NCI-H510A (cell line): ENCODE results near the gene NACC2.

Source experiments
- DNase-seq: peaks from one replicate; lab custom pipeline; 2025; lab: John Stamatoyannopoulos, UW

NACC2 gene, protein sequence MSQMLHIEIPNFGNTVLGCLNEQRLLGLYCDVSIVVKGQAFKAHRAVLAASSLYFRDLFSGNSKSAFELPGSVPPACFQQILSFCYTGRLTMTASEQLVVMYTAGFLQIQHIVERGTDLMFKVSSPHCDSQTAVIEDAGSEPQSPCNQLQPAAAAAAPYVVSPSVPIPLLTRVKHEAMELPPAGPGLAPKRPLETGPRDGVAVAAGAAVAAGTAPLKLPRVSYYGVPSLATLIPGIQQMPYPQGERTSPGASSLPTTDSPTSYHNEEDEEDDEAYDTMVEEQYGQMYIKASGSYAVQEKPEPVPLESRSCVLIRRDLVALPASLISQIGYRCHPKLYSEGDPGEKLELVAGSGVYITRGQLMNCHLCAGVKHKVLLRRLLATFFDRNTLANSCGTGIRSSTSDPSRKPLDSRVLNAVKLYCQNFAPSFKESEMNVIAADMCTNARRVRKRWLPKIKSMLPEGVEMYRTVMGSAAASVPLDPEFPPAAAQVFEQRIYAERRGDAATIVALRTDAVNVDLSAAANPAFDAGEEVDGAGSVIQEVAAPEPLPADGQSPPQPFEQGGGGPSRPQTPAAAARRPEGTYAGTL

DNA sequence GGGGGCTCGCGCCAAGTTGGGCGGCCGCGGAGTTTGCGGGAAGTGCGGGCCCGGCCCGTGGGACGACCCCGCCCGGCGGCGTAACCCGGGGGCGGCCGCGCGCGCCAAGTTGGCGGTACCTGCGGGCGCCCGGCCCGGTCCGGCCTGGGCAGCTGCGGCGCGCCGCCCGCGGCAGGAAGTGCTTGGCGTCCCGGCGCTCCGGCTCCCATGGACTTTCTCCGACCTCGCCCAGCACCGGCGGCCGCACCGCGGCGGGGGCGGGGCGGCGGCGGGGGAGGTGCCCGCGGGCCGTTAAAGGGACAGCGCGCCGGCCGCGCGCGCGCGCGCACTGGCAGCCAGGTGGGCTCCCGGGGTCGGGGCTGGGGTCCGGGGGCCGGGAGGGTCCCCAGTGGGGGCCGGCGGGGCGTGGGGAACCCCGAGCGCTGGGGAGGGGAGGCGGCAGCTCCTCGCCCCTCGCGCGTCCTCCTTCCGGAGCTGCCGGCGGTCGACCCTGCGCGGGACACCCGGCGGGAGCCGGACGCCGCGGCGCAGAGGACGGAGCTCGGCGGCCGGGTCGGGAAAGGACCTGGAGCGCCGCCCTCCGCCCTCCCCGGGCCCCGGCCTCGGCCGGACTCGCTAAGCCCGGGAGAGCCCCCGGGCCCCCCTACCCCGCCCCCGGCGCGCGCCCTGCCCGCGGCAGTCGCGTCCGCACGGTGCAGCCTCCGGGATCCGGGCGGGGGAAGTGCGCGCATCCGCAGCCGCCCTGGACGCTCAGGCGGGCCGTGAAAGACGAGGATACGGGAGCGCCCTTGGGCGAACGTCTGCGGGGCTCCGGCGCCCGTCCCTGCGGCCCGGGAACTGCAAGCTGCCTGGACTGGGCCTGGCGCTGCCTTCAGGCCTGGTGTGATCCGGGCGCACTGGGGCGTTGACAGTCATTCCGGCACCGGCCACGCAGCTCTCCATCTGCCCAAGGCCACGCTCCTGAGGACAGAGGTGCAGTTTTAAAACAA, at the start of gene NACC2:
Gene NACC2, minus strand, starts transcription at position 220 of the 989 bp plus-strand sequence. CDS start 44,768 bp downstream, outside the sequence.
- DNase-seq, result peak; percentile 46

DNA sequence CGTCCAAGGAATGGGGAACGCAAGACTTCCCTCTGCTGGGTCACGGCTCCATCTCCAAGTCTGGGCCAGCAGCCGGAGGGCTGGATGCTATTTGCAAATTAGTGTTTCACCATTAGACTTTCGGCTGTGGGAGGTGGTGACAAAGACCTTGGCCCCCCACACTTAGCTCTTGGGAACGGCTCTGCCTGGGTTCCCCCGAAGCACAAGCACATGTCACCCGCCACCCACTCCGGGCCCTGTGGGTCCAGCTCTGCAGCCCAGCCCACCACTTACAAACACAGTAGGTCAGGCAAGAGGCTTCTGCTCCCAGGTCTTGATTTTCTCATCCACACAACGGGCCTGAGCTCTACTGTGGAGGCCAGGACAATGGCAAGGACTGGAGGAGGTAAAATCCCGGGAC, 49.4 kb upstream of the NACC2 start:
- DNase-seq, result no peak

DNA sequence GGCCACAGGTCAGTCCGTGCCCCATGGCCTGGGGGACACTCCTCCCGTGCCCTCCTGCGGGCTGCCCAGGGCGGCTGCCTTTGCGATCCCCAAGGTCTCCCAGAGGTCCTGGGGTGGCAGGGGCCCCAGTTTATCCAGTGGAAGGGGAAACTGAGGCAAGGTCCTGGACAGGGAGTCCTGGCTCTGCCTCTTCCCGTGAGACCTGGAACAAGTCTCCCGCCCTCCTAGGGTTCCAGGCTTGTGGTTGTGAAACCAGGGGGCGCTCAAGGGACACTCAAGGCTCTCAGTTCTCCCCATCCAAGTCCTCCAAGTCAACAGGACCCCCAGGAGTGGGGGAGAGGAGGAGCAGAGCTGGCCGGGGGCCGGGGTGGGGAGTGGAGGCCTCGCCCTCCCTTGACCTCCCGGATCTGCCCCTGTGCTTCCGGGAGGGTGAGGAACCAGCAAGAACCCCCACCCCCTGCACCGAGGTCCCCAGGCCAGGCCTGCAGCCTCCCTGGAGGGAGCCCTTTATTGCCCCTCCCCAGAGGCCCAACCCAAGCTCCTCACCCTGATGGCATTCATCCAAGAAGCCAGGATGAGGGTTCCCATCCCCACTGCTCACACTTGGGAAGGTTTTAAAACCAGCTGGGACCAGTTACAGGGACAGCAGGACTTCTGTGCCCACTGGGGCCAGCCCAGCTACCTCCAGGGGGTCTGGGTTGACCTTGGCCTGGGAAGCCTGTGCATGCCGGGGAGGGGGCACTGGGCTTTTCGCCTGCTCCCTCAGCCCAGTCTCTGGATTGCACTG, 48.3 kb upstream of the NACC2 start:
- DNase-seq, result no peak

DNA sequence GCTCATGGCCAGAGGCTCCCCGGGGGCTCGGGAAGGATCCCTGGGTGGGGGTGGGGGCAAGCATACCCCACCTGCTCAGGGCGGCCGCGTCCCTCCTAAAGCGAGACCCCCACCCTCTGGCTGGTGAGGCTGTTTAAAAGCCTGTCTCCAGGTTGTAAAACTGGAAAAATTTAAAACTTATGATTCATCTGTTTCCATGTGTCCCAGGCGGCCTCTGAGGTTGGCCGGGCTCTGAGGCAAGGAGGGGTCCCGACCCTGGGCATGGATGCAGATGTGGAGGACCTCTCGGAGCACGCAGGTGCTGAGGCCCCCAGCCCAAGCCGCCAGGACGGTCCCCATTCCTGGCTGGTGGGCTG, 47.7 kb upstream of the NACC2 start:
- DNase-seq, result no peak

DNA sequence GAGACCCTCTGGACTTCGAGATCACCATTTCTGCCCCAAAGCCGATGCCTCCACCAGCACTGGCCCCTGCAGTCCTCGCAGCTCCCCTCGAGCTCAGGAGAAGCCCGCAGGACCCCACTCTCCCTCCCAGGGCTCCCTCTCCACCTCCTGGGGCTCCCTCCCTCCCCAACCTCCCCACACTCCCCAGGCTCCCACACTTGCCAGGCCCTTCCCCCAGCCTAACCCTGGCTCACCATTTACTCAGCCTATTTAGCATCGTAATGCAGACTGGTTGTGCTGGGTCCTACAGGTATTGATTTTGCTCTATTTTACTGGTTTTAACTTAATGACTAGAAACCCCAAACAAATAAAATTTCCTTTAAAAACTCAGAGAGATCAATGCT, 47.3 kb upstream of the NACC2 start:
- DNase-seq, result no peak

DNA sequence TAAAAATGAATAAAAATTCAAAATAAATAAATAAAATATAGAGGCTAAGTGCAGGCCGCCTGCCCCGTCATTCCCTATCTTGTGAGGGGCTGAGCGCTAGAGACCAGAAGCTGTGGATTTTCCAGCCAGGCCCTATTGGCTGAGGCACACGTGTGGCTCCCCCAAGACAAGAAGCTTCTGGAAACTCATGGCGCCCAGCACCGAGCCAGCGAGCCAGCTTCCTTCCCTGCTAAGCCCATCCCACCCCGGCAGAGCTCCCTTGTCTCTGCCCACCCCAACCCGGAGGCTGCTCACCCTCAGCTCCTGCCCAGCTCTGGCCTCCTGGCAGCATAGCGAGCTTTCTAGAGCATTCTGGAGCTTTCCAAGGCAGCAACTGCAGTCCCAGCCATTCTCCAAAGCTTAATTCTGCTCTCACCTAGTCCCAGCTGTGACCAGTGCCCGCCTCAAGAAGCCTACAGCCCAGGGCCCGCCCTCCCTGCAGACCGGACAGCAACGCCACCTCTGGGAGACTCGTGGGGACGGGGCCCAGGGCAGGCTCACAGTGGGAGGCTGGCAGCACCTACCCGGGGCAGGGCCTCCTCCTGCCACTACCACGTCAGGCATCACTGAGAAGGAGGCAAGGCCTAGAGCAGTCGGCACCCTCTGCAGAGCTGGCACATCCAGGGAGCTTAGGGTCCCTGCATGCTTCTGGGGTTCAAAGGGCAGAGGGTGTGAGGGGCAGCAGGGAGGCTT, 46.8 kb upstream of the NACC2 start:
- no peak for DNase-seq

DNA sequence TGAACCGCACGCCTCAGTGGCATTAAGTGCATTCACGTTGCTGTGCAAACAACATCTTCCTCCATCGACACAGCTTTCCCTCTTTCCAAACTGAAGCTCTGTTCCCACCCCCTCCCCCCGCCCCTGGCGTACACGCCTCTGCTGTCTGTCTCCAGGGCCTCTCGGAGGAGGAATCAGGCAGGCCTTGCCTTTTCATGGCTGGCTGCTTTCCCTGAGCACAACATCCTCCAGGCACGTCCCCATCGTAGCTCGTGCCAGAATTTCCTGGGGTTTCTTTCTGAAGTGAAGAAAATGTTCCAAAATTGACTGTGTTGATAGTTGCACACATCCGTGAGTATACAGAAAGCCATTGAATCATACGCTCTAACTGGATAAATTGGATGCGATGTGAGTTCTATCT, 45.9 kb upstream of the NACC2 start:
- peak; percentile 92 for DNase-seq

DNA sequence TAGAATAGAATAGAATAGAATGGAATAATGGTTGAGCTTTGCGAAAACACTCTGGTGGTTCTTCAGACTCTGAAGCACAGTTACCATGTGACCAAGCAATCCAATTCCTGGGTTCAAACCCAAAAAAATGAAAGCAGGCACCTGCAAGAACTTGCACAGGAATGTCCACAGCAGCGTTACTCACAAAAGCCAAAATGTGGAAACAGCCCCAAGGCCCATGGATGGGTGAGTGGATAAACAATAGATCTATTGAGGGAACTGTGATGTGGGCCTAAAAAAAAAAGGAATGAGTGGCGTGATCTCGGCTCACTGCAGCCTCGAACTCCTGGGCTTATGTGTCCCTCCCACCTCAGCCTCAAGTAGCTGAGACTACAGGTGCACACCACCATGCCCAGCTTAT, 45.0 kb upstream of the NACC2 start:
- DNase-seq, result no peak

DNA sequence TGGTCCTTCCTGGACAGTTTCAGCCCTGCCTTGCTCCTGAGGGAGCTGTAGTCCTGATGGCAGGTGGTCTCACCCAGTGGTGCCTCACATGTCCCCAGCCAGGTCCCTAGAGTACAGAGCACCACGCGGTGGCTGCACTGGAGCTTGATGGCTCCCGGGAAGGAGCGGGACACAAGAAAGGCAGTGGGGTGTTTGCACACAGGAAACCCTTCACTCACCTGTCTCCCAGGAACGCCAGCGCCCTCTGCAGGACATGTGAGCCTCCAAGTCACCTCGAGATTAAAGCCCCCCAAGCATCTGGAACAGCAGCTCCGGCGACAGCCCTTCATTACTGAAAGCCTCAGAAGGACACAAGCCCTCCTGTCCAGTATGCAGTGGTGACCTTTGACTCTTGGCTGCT, 43.5 kb upstream of the NACC2 start:
- no peak for DNase-seq

DNA sequence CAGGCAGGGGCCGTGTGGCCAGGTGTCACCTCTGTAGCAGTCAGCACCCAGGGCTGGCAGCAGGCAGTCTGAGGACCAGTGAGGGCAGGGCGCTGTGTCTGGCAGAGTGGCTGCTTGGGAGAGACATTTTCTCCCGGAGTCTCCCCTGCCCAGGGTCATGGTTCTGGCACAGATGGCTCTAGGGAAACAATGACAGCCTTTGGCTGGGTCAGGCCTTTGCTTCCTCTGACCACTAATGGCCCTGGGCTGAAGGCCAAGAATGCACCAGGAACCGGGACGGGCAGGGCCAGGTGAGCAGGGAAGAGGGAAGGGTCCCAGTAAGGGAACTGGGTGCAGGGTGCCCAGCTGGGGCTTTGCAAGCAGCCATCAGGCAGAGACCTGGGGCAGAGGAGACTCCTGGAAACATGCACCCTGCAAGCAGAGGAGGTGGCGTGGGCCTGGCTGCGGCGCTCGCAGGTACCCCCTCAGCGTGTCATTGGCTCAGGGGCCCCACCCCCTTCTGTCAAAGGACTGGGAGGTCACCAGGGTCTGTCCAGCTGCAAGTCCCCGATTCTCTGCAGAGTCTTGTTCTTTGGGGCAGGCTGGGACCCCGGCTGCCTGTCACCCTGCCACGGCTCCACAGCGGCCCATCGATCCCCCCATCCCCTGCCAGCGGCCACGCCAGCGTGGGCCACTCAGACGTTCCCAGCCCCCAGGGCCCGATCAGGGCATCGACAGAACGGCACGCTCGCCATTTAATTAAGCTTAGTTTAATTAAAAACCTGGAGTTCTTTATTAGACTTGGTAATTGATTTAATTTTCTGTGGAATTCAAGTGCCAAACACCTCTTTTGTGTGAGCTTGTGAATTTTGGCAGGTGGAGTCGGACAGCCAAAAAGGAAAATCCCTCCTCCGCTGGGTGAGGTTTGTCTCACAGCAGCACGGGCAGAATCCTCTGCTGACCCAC, 42.5 kb upstream of the NACC2 start:
- DNase-seq, result no peak

DNA sequence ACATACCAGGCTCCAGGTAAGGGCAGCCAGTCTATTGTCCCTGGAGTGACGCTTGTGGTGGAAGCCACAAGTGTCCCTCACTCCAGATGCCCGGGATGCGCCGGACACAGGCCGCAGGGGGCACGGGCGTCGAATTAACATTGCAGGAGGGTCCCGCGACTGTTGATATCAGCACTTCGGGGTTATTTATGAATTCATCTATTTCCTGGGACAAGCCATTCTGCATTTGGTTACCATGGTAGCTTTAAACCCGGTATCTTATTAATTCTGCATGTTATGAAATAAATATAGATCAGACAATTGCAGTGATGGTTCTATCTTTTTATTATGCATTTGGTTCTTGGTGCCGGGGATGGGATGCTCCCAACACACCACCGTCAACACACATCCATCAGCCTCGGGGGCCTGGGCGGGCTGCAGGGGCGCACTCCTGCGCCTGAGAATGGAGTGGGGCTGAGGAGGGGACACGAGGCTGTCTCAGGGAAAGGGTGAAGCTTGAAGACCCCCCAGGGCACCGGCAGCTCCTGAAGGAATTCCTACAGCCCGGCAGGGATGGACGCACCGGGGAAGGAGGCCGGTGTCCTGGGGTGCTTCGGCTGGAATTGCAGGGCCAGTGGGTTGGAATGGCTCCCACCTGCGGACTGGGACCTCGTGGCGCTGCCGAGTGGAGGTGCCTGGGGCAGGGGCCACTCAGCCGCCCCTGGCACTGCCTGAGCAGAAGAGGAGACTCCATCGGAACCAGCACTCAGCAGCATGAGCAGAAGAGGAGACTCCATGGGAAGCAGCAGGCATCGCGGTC, 41.2 kb upstream of the NACC2 start:
- no peak for DNase-seq

DNA sequence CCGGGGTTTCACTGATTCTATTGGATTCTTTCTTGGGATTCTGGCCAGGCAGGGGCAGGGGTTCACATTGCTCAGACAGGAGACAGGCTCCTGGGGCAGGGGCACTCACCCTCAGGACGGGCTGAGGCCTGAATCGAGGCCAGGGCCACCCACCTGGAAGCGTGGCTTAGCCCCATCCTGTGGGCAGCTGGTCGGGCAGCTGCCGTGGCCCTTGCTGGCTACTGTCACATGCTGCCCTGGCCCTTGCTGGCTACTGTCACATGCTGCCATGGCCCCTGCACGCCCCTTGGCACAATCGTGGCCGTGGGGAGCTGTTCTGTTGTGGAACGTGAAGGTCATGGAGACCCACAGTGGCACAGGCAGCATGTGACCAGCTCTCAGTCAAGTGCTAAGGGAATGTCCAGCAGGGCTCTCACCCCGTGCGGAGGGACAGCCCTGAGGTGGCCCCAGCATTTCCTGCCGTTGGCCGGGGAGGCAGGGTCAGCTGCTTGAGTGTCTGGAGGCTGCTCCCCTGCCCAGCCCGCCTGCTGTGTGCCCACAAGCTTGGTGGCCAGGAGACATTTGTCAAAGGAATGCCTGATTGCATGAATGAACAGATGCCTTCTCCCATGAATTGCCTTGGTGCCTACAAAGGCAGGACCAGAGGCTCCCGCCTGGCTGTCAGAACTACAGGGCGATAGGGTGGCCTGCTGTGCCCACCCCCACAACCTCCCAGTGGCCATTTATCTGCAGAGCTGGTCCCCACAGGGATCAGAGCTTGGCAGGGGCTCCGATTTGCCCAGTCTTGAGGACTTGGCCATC, 40.4 kb upstream of the NACC2 start:
- DNase-seq, result no peak

DNA sequence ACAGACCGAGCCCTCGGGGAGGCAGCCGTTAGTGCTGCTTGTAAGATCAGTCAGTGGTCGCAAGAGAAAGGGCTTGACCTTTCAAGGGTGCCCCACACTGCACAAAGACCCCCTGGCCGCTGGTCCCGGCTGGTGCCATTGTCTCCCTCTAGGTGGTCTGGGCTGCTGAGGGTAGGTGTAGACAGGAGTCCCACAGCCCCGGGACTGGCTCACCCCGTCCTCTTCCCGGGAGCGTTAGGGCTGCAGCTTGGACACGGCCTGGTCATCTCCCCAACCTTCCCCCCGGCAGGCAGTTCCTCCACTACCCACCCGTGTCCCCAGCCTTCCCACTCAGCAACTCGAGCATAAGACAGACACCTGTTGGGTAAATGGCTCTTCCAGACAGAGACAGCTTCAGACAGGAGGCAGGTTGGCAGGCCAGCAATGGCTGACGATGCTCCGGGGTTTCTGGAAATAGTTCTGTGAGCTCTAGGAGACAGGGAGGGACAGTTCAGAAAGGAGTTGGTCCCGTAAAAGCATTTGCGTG, 38.9 kb upstream of the NACC2 start:
- DNase-seq, result no peak

DNA sequence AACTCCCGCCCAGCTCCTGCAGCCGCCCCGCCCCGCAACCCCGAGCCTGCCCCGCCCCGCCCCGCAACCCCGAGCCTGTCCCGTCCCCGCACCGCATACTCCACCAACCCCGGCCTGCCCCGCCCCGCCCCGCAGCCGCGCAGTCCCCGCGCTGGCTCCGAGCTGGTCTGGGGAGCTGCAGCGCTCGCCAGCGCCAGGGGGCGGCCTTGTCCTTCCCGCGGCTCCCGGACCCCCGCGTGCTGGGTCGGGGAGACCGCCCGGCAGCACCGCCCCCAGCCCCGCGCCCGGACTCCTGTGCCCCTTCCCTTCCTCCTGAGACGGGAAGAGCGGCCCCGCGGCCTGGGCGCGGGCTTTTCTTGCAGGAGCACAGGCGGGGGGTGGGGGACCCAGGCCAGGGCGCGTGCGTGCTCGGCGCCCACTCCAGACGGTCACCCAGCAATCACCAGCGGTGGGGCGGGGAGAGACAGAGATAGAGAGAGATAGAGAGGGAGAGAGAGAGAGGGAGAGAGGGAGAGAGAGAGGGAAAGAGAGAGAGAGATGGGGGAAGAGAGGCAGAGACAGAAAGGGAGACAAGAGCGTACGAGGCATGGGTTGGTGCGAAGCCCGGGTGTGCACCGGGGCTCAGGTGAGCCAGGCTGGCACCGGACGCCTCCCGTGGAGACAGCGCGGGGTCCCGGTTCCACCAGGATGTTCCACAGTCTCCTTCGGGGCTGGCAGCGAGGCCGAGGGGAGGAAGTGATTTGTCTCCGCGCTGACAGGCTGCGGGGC, 38.3 kb upstream of the NACC2 start:
- DNase-seq, result no peak

DNA sequence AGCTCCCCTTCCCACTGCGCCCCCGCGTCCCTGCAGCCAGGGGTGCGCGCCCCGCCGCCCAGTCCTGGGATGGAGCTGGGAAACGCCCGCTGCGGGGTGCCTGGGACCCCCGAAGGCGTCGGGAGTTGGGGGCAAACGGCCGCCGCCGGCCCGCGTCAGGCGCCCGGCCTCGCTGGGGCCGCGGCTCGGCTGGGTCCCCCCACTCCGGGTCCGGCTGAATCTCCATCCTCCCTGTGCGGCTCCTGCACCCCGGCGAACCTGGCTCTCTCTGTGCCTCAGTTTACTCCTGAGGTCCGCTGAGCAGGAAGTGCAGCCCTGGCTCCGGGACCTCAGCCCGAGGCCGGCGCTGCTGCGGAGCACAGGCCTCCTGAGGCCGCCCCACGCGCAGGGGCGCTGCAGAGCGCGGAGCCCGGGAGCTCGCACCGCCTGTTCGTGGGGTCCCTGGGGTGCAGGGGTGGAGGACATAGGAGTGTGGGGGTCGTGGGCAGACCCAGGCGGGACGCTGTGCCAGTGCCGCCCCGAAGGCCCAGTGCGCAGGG, 37.5 kb upstream of the NACC2 start:
- no peak for DNase-seq

DNA sequence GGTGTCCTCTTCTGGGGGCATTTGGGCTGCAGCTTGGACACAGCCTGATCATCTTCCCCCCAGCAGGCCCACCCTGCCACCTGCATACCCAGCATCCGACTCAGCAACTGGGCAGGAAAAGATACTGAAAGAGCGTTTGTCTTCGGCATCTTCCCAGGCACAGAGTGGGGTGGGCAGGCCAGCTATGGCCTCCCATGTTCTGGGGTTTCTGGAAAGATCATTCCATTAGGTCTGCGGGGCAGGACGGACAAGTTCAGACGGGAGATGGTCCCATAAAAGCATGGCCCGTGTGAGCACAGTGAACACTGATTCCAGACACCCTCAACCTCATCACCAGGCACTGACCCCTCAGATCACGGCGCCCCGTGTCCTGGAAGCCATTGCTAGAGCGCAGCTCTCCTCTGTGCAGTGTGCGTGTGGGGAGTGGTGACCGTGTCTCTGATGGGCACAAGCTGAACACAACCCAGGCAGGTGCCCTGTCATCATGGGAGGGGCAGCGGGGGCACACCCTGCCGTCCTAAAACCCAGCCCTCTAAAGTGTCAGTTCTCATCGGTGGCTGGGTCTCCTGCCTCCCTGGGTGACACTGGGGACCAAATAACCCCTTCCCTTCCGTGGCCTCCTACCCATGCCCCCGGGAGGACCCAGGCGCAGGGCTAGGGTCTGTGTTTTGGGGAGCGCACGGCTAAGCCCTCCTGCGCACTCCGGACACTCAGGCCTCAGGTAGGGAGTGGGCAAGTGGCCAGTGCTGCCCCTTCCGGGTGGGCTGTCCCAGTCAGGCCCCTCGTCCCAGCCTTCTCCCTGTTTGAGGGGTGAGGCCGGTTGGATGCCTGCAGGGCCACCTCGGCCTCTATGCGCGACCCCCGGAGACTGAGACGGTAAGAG, 36.8 kb upstream of the NACC2 start:
- DNase-seq, result no peak
